DOHH2 (cell line): ENCODE results near the gene SCOC.

ENCODE experiments used
- H3F3A ChIP-seq: fragments of 200-600 bp; sonication (generic), shearing (Covaris generic); 2 replicates; pipeline ENCODE4 v1.6.0; 2016; ENCODE audit warnings: antibody characterized with exemption, mild to moderate bottlenecking; ENCODE audit not compliant: control insufficient read depth, insufficient read depth
- H3K27ac ChIP-seq: fragments of 200-600 bp; sonication (generic); 2 replicates; pipeline ENCODE4 v1.5.1; 2014; ENCODE audit warnings: low read depth, mild to moderate bottlenecking, low read length, moderate library complexity
- H3K27me3 ChIP-seq: fragments of 200-600 bp; sonication (generic); 2 replicates; pipeline ENCODE4 v1.6.1; 2014; ENCODE audit warnings: mild to moderate bottlenecking, low read length, mixed read lengths; ENCODE audit not compliant: control insufficient read depth
- H3K36me3 ChIP-seq: fragments of 200-600 bp; sonication (generic); 2 replicates; pipeline ENCODE4 v1.6.1; 2014; ENCODE audit warnings: mild to moderate bottlenecking, low read length, moderate library complexity, mixed read lengths; ENCODE audit not compliant: control insufficient read depth
- H3K4me1 ChIP-seq: fragments of 200-600 bp; sonication (generic); 2 replicates; pipeline ENCODE4 v1.6.1; 2014; ENCODE audit warnings: mild to moderate bottlenecking, low read length, mixed read lengths; ENCODE audit not compliant: control insufficient read depth
- H3K4me2 ChIP-seq: fragments of 200-600 bp; sonication (generic); 2 replicates; pipeline ENCODE4 v1.6.0; 2014; ENCODE audit warnings: mild to moderate bottlenecking, low read length, moderate library complexity
- H3K4me3 ChIP-seq: fragments of 200-600 bp; sonication (generic); 2 replicates; pipeline ENCODE4 v1.5.1; 2014; ENCODE audit warnings: mild to moderate bottlenecking, low read length, mixed read lengths
- H3K79me2 ChIP-seq: fragments of 200-600 bp; sonication (generic); 2 replicates; pipeline ENCODE4 v1.6.1; 2014; ENCODE audit warnings: mild to moderate bottlenecking, low read length, mixed read lengths; ENCODE audit not compliant: control insufficient read depth
- H3K9me2 ChIP-seq: fragments of 200-600 bp; sonication (generic); replicated peaks from 2 replicates; pipeline ENCODE4 v1.6.1; 2014; ENCODE audit warnings: mild to moderate bottlenecking, low read length, mixed read lengths; ENCODE audit not compliant: control insufficient read depth
- H3K9me3 ChIP-seq: fragments of 200-600 bp; sonication (generic); 2 replicates; pipeline ENCODE4 v1.6.1; 2014; ENCODE audit warnings: antibody characterized with exemption, low read length, mixed read lengths; ENCODE audit not compliant: control insufficient read depth, insufficient read depth
- H4K20me1 ChIP-seq: fragments of 200-600 bp; sonication (generic); 2 replicates; pipeline ENCODE4 v1.6.0; 2014; ENCODE audit warnings: low read depth, mild to moderate bottlenecking, antibody characterized with exemption, low read length, moderate library complexity; ENCODE audit not compliant: control insufficient read depth, insufficient read depth
- EZH2phosphoT487 ChIP-seq: fragments of 200-600 bp; sonication (generic); IDR thresholded peaks from 2 replicates; pipeline ENCODE4 v1.6.1; 2017; ENCODE audit warnings: borderline replicate concordance, mild to moderate bottlenecking, antibody characterized with exemption, low read length, moderate library complexity, mixed read lengths
- TF ChIP-seq, protein P1 (sequence below): fragments of 200-600 bp; sonication (generic); IDR thresholded peaks from one replicate; pipeline ENCODE4 v1.5.1; 2014; ENCODE audit warnings: antibody characterized with exemption, mild to moderate bottlenecking, low read depth, low read length; ENCODE audit not compliant: poor library complexity, severe bottlenecking

SCOC gene

DNA sequence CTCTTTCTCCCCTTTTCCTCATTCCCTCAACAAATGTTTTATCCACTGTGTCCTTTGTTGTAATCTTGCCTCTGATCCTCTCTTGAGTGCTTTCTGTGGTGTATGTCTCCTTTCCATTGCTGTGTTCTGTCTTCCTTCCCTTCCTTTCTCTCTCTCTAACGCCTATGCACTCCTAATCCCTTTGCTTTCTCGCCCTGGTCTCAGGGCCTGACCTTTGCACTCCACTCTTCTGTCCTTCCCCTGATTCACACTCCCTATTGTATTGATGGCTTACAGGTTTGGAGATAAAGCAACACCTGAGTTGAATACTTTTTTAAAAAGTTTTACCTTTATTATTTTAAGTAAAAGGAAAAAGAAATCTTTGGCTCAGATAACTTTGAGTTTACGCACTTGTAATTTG lies 15.6 kb upstream of the SCOC start:
- Histone ChIP-seq H3K9me2 (no peaks in the 10 kb centered on the region), H3K4me3 (no peak overlapping the region), H3K36me3 (no peaks in the 10 kb centered on the region), H3K27me3 (peaks cover 14% of the 10 kb centered on the region), H3K79me2 (no peaks in the 10 kb centered on the region), H3K4me1 (peaks cover 14% of the 10 kb centered on the region), H3F3A (no peaks in the 10 kb centered on the region), H4K20me1 (no peaks in the 10 kb centered on the region), H3K27ac (no peak overlapping the region), H3K4me2 (no peak overlapping the region), H3K9me3 (no peaks in the 10 kb centered on the region)
- no peak for TF ChIP-seq EZH2phosphoT487
- TF ChIP-seq, protein P1, sequence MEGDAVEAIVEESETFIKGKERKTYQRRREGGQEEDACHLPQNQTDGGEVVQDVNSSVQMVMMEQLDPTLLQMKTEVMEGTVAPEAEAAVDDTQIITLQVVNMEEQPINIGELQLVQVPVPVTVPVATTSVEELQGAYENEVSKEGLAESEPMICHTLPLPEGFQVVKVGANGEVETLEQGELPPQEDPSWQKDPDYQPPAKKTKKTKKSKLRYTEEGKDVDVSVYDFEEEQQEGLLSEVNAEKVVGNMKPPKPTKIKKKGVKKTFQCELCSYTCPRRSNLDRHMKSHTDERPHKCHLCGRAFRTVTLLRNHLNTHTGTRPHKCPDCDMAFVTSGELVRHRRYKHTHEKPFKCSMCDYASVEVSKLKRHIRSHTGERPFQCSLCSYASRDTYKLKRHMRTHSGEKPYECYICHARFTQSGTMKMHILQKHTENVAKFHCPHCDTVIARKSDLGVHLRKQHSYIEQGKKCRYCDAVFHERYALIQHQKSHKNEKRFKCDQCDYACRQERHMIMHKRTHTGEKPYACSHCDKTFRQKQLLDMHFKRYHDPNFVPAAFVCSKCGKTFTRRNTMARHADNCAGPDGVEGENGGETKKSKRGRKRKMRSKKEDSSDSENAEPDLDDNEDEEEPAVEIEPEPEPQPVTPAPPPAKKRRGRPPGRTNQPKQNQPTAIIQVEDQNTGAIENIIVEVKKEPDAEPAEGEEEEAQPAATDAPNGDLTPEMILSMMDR = no peak

DNA sequence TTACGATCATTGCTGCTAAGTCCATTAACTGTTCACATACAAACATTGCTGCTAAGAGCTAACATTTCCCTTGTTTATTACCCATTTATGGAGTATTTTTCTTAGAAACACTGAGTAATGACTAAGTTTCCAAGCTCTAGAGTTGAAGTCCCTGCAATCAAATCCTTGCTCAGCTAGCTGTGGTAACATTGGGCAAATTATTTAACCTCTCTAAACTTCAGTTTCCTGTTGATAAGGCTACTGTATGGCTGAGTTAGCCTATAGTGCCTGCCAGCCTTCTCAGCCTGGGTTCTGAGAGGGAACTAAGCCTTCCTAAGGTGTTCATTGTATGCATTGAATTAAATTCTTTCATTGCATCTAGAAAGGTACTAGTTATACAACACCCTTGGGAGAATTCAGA lies 15.2 kb upstream of the SCOC start:
- Histone ChIP-seq H3K4me3 (no peak overlapping the region), H4K20me1 (no peaks in the 10 kb centered on the region), H3K9me2 (no peaks in the 10 kb centered on the region), H3K27me3 (peaks cover 14% of the 10 kb centered on the region), H3K79me2 (no peaks in the 10 kb centered on the region), H3K9me3 (no peaks in the 10 kb centered on the region), H3K36me3 (no peaks in the 10 kb centered on the region), H3K4me1 (peaks cover 16% of the 10 kb centered on the region), H3K4me2 (no peak overlapping the region), H3F3A (no peaks in the 10 kb centered on the region), H3K27ac (no peak overlapping the region)
- TF ChIP-seq, protein P1 = no peak
- TF ChIP-seq EZH2phosphoT487 = no peak

DNA sequence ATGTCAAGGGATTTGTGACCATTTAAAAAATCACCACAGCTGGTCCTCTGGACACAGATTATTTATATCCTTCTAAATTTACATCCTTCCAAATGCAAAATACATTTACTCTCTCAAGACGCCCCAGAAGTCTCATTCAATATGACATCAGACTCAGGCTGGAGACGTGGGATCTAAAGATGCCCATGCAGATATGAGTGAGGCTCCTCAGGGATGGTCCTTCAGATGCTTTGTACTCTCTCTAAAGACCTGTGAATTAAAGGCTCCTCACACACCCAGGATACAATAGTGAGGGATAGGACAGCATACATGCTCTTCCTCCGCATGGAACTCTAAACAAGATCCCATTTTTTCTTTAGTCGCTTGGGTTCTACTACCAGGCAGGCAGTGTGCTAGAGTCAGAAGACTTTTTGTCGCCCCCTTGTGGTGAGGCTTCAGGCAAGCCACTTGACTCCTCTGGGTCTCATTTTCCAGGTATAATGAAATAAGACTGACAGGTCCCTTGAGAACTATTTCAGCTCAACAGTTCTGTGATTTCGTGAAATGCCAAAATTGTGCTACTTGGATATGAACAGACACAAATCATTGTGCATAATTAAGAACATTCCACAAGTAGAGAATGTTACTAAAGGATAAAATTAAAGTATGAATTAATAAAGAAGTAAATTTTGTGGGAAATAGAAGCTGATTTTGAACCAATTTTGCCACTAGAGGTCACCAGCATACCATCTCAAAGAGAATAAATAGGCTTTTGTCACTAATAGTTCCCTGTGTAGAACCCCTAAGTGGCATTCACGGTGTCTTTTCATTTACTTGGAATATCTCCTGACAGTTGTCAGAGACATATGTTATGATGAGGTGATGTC lies 13.7 kb upstream of the SCOC start:
- Histone ChIP-seq H3K36me3 (no peaks in the 10 kb centered on the region), H3F3A (no peaks in the 10 kb centered on the region), H3K27me3 (peaks cover 14% of the 10 kb centered on the region), H3K4me3 (no peak overlapping the region), H4K20me1 (no peaks in the 10 kb centered on the region), H3K9me3 (no peaks in the 10 kb centered on the region), H3K4me2 (no peak overlapping the region), H3K9me2 (no peaks in the 10 kb centered on the region), H3K4me1 (peaks cover 16% of the 10 kb centered on the region), H3K27ac (no peak overlapping the region), H3K79me2 (no peaks in the 10 kb centered on the region)
- no peak for TF ChIP-seq EZH2phosphoT487
- TF ChIP-seq, protein P1 = peak; percentile 94
